Skeletal muscle satellite cell (primary cell): Measurements from ENCODE around the gene SPATA1. TPM values are rescaled to one million over a fixed set of nuclear protein-coding genes. Genes with fewer than 3 reads are reported as not detected.

Source experiments
- H3K27me3 ChIP-seq: 2 replicates; pipeline ENCODE4 v1.7.0; 2013; ENCODE audit warnings: low read length; ENCODE audit not compliant: control insufficient read depth, insufficient read depth
- H3K36me3 ChIP-seq: 2 replicates; pipeline ENCODE4 v1.7.0; 2013; ENCODE audit warnings: mild to moderate bottlenecking, control low read depth, low read length; ENCODE audit not compliant: insufficient read depth
- H3K4me1 ChIP-seq: 2 replicates; pipeline ENCODE4 v1.7.0; 2013; ENCODE audit warnings: low read length; ENCODE audit not compliant: control insufficient read depth, insufficient read depth
- H3K4me2 ChIP-seq: 2 replicates; pipeline ENCODE4 v1.7.0; 2013; ENCODE audit warnings: mild to moderate bottlenecking, low read length
- H3K4me3 ChIP-seq: 2 replicates; pipeline ENCODE4 v1.7.0; 2013; ENCODE audit warnings: low read length
- H3K9ac ChIP-seq: 2 replicates; pipeline ENCODE4 v1.7.0; 2013; ENCODE audit warnings: mild to moderate bottlenecking, low read depth, low read length, moderate library complexity
- H3K9me3 ChIP-seq: replicated peaks from 2 replicates; pipeline ENCODE4 v1.7.0; 2013; ENCODE audit warnings: mild to moderate bottlenecking, control low read depth, low read length
- total RNA-seq: library from RNA; depleted of rRNA; stranded (reverse); fragments of >200 nt; gene quantifications from 2 replicates; pipeline ENCODE4 v1.2.3, GENCODE V29; 2012; rRNA removed

Gene SPATA1
- total RNA-seq, result under 0.01 and 0.22 TPM in 2 replicates

- Histone ChIP-seq H3K9me3 (no peaks in the 10 kb centered on the region), H3K4me3 (peak within 1 kb of the TSS; percentile 80), H3K9ac (peak within 1 kb of the TSS; percentile 93), H3K4me1 (peaks cover 25% of the 10 kb centered on the region), H3K36me3 (peaks cover 6% of the 10 kb centered on the region), H3K4me2 (peak within 1 kb of the TSS; percentile 90), H3K27me3 (no peaks in the 10 kb centered on the region)
These were observed at the start of gene SPATA1, which contains the start of gene GNG5 for GRCh38 chr1:84506002-84506728. Gene SPATA1 (plus strand): TSS chr1:84506386. CDS start chr1:84516360, 9,974 bp downstream. Gene GNG5 (minus strand): TSS chr1:84506581. CDS start chr1:84506091, 490 bp downstream.

GRCh38 chr1:84462118-84462517 is 44.1 kb upstream of the SPATA1 start:
- Histone ChIP-seq H3K27me3 (peaks cover 27% of the 10 kb centered on the region), H3K9ac (no peak overlapping the region), H3K36me3 (no peaks in the 10 kb centered on the region), H3K4me2 (no peak overlapping the region), H3K9me3 (no peaks in the 10 kb centered on the region), H3K4me3 (no peak overlapping the region), H3K4me1 (no peaks in the 10 kb centered on the region)

- Histone ChIP-seq H3K4me2 (no peak overlapping the region), H3K27me3 (peaks cover 9% of the 10 kb centered on the region), H3K36me3 (no peaks in the 10 kb centered on the region), H3K4me3 (no peak overlapping the region), H3K9ac (no peak overlapping the region), H3K9me3 (no peaks in the 10 kb centered on the region), H3K4me1 (no peaks in the 10 kb centered on the region)
These were observed 38.9 kb upstream of the SPATA1 start for GRCh38 chr1:84467298-84467697.

- Histone ChIP-seq H3K27me3 (peaks cover 2% of the 10 kb centered on the region), H3K9ac (no peak overlapping the region), H3K36me3 (no peaks in the 10 kb centered on the region)
These were observed 30.0 kb upstream of the SPATA1 start for GRCh38 chr1:84476225-84476624.

GRCh38 chr1:84478876-84479868 is 27.0 kb upstream of the SPATA1 start, which contains the start of gene RPF1:
Gene RPF1 (plus strand): TSS chr1:84479266. CDS start chr1:84479282, 16 bp downstream.
- peak within 1 kb of the TSS; percentile 97 for H3K9ac ChIP-seq
- H3K4me2 ChIP-seq, result peak within 1 kb of the TSS; percentile 92
- H3K27me3 ChIP-seq, result no peaks in the 10 kb centered on the region
- no peaks in the 10 kb centered on the region for H3K9me3 ChIP-seq
- peaks cover 9% of the 10 kb centered on the region for H3K36me3 ChIP-seq
- peak within 1 kb of the TSS; percentile 89 for H3K4me3 ChIP-seq
- H3K4me1 ChIP-seq, result peaks cover 12% of the 10 kb centered on the region

More at GRCh38 chr1:84476225-84476624, 30.0 kb upstream of the SPATA1 start:
- peaks cover 11% of the 10 kb centered on the region for H3K4me1 ChIP-seq
- no peak overlapping the region for H3K4me2 ChIP-seq
- H3K4me3 ChIP-seq, result no peak overlapping the region
- no peaks in the 10 kb centered on the region for H3K9me3 ChIP-seq

GRCh38 chr1:84479998-84480397 is 26.2 kb upstream of the SPATA1 start:
- Histone ChIP-seq H3K4me3 (peak overlapping the region; percentile 89), H3K36me3 (peaks cover 11% of the 10 kb centered on the region), H3K9me3 (no peaks in the 10 kb centered on the region), H3K9ac (peak overlapping the region; percentile 97), H3K4me2 (peak overlapping the region; percentile 92), H3K27me3 (no peaks in the 10 kb centered on the region), H3K4me1 (peaks cover 12% of the 10 kb centered on the region)

GRCh38 chr1:84480650-84481049 is 25.5 kb upstream of the SPATA1 start:
- peak overlapping the region; percentile 92 for H3K4me2 ChIP-seq
- peaks cover 12% of the 10 kb centered on the region for H3K4me1 ChIP-seq
- H3K4me3 ChIP-seq, result peak overlapping the region; percentile 89

GRCh38 chr1:84481317-84481716 is 24.9 kb upstream of the SPATA1 start:
- no peak overlapping the region for H3K4me3 ChIP-seq

More at GRCh38 chr1:84480650-84481049, 25.5 kb upstream of the SPATA1 start:
- no peaks in the 10 kb centered on the region for H3K9me3 ChIP-seq
- H3K36me3 ChIP-seq, result peaks cover 15% of the 10 kb centered on the region
- H3K27me3 ChIP-seq, result no peaks in the 10 kb centered on the region
- H3K9ac ChIP-seq, result peak overlapping the region; percentile 97

GRCh38 chr1:84488107-84488506 is 18.1 kb upstream of the SPATA1 start:
- no peaks in the 10 kb centered on the region for H3K9me3 ChIP-seq
- no peaks in the 10 kb centered on the region for H3K4me1 ChIP-seq
- no peak overlapping the region for H3K4me3 ChIP-seq
- no peaks in the 10 kb centered on the region for H3K27me3 ChIP-seq
- H3K36me3 ChIP-seq, result peaks cover 47% of the 10 kb centered on the region
- H3K9ac ChIP-seq, result no peak overlapping the region
- H3K4me2 ChIP-seq, result no peak overlapping the region

More at GRCh38 chr1:84481317-84481716, 24.9 kb upstream of the SPATA1 start:
- peak overlapping the region; percentile 97 for H3K9ac ChIP-seq
- peaks cover 19% of the 10 kb centered on the region for H3K36me3 ChIP-seq
- H3K27me3 ChIP-seq, result no peaks in the 10 kb centered on the region
- H3K4me2 ChIP-seq, result peak overlapping the region; percentile 92
- H3K4me1 ChIP-seq, result peaks cover 12% of the 10 kb centered on the region
- H3K9me3 ChIP-seq, result no peaks in the 10 kb centered on the region

- Histone ChIP-seq H3K9me3 (no peaks in the 10 kb centered on the region), H3K9ac (no peak overlapping the region), H3K4me1 (no peaks in the 10 kb centered on the region), H3K27me3 (no peaks in the 10 kb centered on the region), H3K4me2 (no peak overlapping the region), H3K36me3 (peaks cover 47% of the 10 kb centered on the region), H3K4me3 (no peak overlapping the region)
These were observed 16.4 kb upstream of the SPATA1 start for GRCh38 chr1:84489766-84490165.

GRCh38 chr1:84492726-84493125 is 13.5 kb upstream of the SPATA1 start:
- Histone ChIP-seq H3K27me3 (no peaks in the 10 kb centered on the region), H3K9me3 (no peaks in the 10 kb centered on the region), H3K4me1 (no peaks in the 10 kb centered on the region), H3K36me3 (peaks cover 62% of the 10 kb centered on the region), H3K4me2 (no peak overlapping the region), H3K4me3 (no peak overlapping the region), H3K9ac (no peak overlapping the region)
